Measurements from ENCODE around the gene TAGAP. TPM values are rescaled to one million over a fixed set of nuclear protein-coding genes. Genes with fewer than 3 reads are reported as not detected.

TAGAP gene
- 0.41 TPM for total RNA-seq (ENCODE audit: unreplicated experiment)
- long read RNA-seq, result 0 reads

GRCh38 chr6:159044899-159045727, at the start of gene TAGAP:
TSS of gene TAGAP (minus strand) at chr6:159044991. CDS start at chr6:159044146, 845 bp downstream.
- H3K27ac Mint-ChIP-seq (ENCODE audit: unreplicated experiment), result peak within 1 kb of the TSS; percentile 63
- H3K27me3 Mint-ChIP-seq (ENCODE audit: unreplicated experiment), result peaks cover 2% of the 10 kb centered on the region
- no peak for TF ChIP-seq CTCF (IDR thresholded peaks at IDR 0.05; ENCODE audit: unreplicated experiment)
- DNase-seq (ENCODE audit: low spot score), result no peak
- peaks cover 23% of the 10 kb centered on the region for H3K4me1 Mint-ChIP-seq (ENCODE audit: unreplicated experiment)
- no peaks in the 10 kb centered on the region for H3K9me3 Mint-ChIP-seq (ENCODE audit: unreplicated experiment)
- H3K4me3 Mint-ChIP-seq (ENCODE audit: unreplicated experiment), result no peak within 1 kb of the TSS
- no peaks in the 10 kb centered on the region for H3K36me3 Mint-ChIP-seq (ENCODE audit: low read depth, unreplicated experiment)

GRCh38 chr6:159093609-159094443, 49.0 kb upstream of the TAGAP start:
- Mint-ChIP-seq H3K4me3 (ENCODE audit: unreplicated experiment) (no peak overlapping the region), H3K27me3 (ENCODE audit: unreplicated experiment) (no peaks in the 10 kb centered on the region), H3K27ac (ENCODE audit: unreplicated experiment) (no peak overlapping the region), H3K9me3 (ENCODE audit: unreplicated experiment) (no peaks in the 10 kb centered on the region), H3K4me1 (ENCODE audit: unreplicated experiment) (no peaks in the 10 kb centered on the region), H3K36me3 (ENCODE audit: low read depth, unreplicated experiment) (no peaks in the 10 kb centered on the region)
- DNase-seq (ENCODE audit: low spot score), result no peak
- TF ChIP-seq CTCF (IDR thresholded peaks at IDR 0.05; ENCODE audit: unreplicated experiment), result no peak

GRCh38 chr6:159092631-159093030, 47.8 kb upstream of the TAGAP start:
- H3K9me3 Mint-ChIP-seq (ENCODE audit: unreplicated experiment), result no peaks in the 10 kb centered on the region
- no peaks in the 10 kb centered on the region for H3K36me3 Mint-ChIP-seq (ENCODE audit: low read depth, unreplicated experiment)
- no peak overlapping the region for H3K4me3 Mint-ChIP-seq (ENCODE audit: unreplicated experiment)
- DNase-seq (ENCODE audit: low spot score), result no peak
- H3K4me1 Mint-ChIP-seq (ENCODE audit: unreplicated experiment), result no peaks in the 10 kb centered on the region
- no peaks in the 10 kb centered on the region for H3K27me3 Mint-ChIP-seq (ENCODE audit: unreplicated experiment)
- H3K27ac Mint-ChIP-seq (ENCODE audit: unreplicated experiment), result no peak overlapping the region
- TF ChIP-seq CTCF (IDR thresholded peaks at IDR 0.05; ENCODE audit: unreplicated experiment), result no peak

GRCh38 chr6:159090530-159091480, 46.0 kb upstream of the TAGAP start:
- no peak for TF ChIP-seq CTCF (IDR thresholded peaks at IDR 0.05; ENCODE audit: unreplicated experiment)
- H3K4me3 Mint-ChIP-seq (ENCODE audit: unreplicated experiment), result no peak overlapping the region

More at GRCh38 chr6:159090530-159091480, 46.0 kb upstream of the TAGAP start:
- Mint-ChIP-seq H3K27ac (ENCODE audit: unreplicated experiment) (no peak overlapping the region), H3K4me1 (ENCODE audit: unreplicated experiment) (no peaks in the 10 kb centered on the region), H3K36me3 (ENCODE audit: low read depth, unreplicated experiment) (no peaks in the 10 kb centered on the region), H3K27me3 (ENCODE audit: unreplicated experiment) (no peaks in the 10 kb centered on the region), H3K9me3 (ENCODE audit: unreplicated experiment) (no peaks in the 10 kb centered on the region)
- no peak for DNase-seq (ENCODE audit: low spot score)
